Transverse colon (tissue), 3 donors: ENCODE data around the gene MRPS18B.

Experiments
- CTCF ChIP-seq, 5 experiments: fragments of 200-600 bp in 3 of 5; fragments of 450-650 bp in 2 of 5; sonication (generic) in 3 of 5; IDR thresholded peaks; 1 replicate in 2 of 5; 2 replicates in 3 of 5; pipeline ENCODE4 v1.5.1; 2016 to 2017; ENCODE audit warnings: antibody characterized with exemption in 5 of 5, inconsistent platforms in 3 of 5, mild to moderate bottlenecking in 2 of 5, moderate library complexity in 1 of 5
- POLR2A ChIP-seq: fragments of 450-650 bp; IDR thresholded peaks from one replicate; pipeline ENCODE4 v1.6.1; 2016; ENCODE audit warnings: antibody characterized with exemption, mild to moderate bottlenecking, moderate library complexity

GRCh38 chr6:30626484-30627366 is 9.1 kb downstream of the MRPS18B start, which contains the start of gene ATAT1:
- TF ChIP-seq CTCF (IDR thresholded peaks at IDR 0.05) = peak; percentile 20 to 55 (median 25)
- peak; percentile 83 for TF ChIP-seq POLR2A
